ENCODE data around the gene PDS5B.

- TF ChIP-seq MXI1 (IDR thresholded peaks at IDR 0.05; ENCODE audit: low read depth, low read length) (no peak), EP300 (IDR thresholded peaks at IDR 0.05; ENCODE audit: low read length) (no peak), ZNF695 (CRISPR knock-in tag; IDR thresholded peaks at IDR 0.05) (no peak), JUNB (CRISPR knock-in tag; conservative IDR thresholded peaks at IDR 0.05) (no peak)
Measured at GRCh38 chr13:32616883-32617511, 30.7 kb downstream of the PDS5B start.
